Hepatocyte (in vitro differentiated cells): ENCODE measurements around the gene EIF4H.

Experiments used
- CTCF ChIP-seq: fragments of 200-600 bp; sonication (generic); IDR thresholded peaks from 2 replicates; pipeline ENCODE4 v1.5.1; 2016; ENCODE audit warnings: antibody characterized with exemption, mild to moderate bottlenecking; ENCODE audit not compliant: poor library complexity
- EZH2 ChIP-seq: fragments of 200-600 bp; sonication (generic); IDR thresholded peaks from 2 replicates; pipeline ENCODE4 v1.6.1; 2016; ENCODE audit warnings: antibody characterized with exemption, mild to moderate bottlenecking, borderline replicate concordance
- EZH2phosphoT487 ChIP-seq: fragments of 200-600 bp; sonication (generic); IDR thresholded peaks from one replicate; pipeline ENCODE4 v1.6.1; 2018; ENCODE audit warnings: antibody characterized with exemption, mild to moderate bottlenecking, low read depth, moderate library complexity; ENCODE audit not compliant: unreplicated experiment, severe bottlenecking

DNA sequence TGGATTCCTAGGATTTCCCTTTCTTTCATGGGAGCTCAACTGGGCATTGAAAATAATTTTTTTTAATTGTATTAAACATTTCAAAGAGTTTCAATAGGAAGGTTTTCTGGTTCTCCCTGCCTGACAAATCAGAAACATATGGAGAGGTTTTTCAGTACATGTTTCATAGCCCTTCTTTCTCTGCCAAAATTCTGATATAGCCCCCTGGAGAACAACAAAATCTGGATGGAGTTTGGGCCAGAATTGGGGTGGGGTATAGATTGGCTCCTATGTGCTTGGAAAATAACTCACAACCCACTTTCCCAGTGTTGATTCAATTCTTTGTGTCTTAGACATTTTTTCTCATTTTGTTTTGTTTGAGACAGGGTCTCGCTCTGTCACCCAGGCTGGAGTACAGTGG is 24.6 kb upstream of the EIF4H start:
- TF ChIP-seq CTCF (no peak), EZH2phosphoT487 (no peak), EZH2 (no peak)
